Mesenchymal stem cell (in vitro differentiated cells and primary cell): ENCODE results near the gene RGS9.

Experiments
- DNase-seq: peaks from one replicate; pipeline ENCODE4 v3.0.0-alpha.2; 2013
- H2AFZ ChIP-seq: one replicate; pipeline ENCODE4 v1.6.1; 2013; ENCODE audit warnings: low read depth, mild to moderate bottlenecking, control low read depth, inconsistent platforms, low read length, moderate library complexity
- H2AK5ac ChIP-seq: 2 replicates; pipeline ENCODE4 v1.6.1; 2013; ENCODE audit warnings: low read length, moderate library complexity, mild to moderate bottlenecking, inconsistent platforms; ENCODE audit not compliant: severe bottlenecking
- H2BK120ac ChIP-seq: one replicate; pipeline ENCODE4 v1.6.1; 2013; ENCODE audit warnings: low read depth, mild to moderate bottlenecking, inconsistent platforms, low read length, moderate library complexity
- H2BK12ac ChIP-seq, 2 experiments: one replicate each; pipeline ENCODE4 v1.6.1; 2013; ENCODE audit warnings: inconsistent platforms in 2 of 2, low read length in 2 of 2, mild to moderate bottlenecking in 2 of 2, moderate library complexity in 2 of 2, control low read depth in 1 of 2
- H2BK15ac ChIP-seq: one replicate; pipeline ENCODE4 v1.6.1; 2013; ENCODE audit warnings: mild to moderate bottlenecking, low read depth, inconsistent platforms; ENCODE audit not compliant: poor library complexity, severe bottlenecking
- H2BK5ac ChIP-seq: 2 replicates; pipeline ENCODE4 v1.6.1; 2013; ENCODE audit warnings: low read depth, mild to moderate bottlenecking, low read length, control low read depth, inconsistent platforms; ENCODE audit not compliant: poor library complexity, severe bottlenecking
- H3K14ac ChIP-seq, 2 experiments: one replicate each; pipeline ENCODE4 v1.6.1; 2013; ENCODE audit warnings: inconsistent platforms in 2 of 2, low read length in 2 of 2, control low read depth in 1 of 2, mild to moderate bottlenecking in 1 of 2, moderate library complexity in 1 of 2
- H3K18ac ChIP-seq, 2 experiments: one replicate each; pipeline ENCODE4 v1.6.1; 2013; ENCODE audit warnings: inconsistent platforms in 2 of 2, low read length in 2 of 2, control low read depth in 1 of 2, low read depth in 1 of 2, mild to moderate bottlenecking in 1 of 2
- H3K23ac ChIP-seq, 2 experiments: one replicate each; pipeline ENCODE4 v1.6.1; 2013; ENCODE audit warnings: inconsistent platforms in 2 of 2, low read length in 2 of 2, mild to moderate bottlenecking in 2 of 2, moderate library complexity in 2 of 2, control low read depth in 1 of 2
- H3K27ac ChIP-seq: 2 replicates; pipeline ENCODE4 v1.5.1; 2013; ENCODE audit warnings: mild to moderate bottlenecking, moderate library complexity, low read length, control low read depth, inconsistent platforms; ENCODE audit not compliant: poor library complexity, severe bottlenecking
- H3K27me3 ChIP-seq, 2 experiments: 2 replicates each; pipeline versions ENCODE4 v1.6.1 to v1.7.0; 2013; ENCODE audit warnings: low read length in 2 of 2, mild to moderate bottlenecking in 2 of 2, moderate library complexity in 2 of 2, control low read depth in 1 of 2, inconsistent platforms in 1 of 2; ENCODE audit not compliant: control insufficient read depth in 1 of 2, insufficient read depth in 1 of 2
- H3K36me3 ChIP-seq, 2 experiments: 2 replicates each; pipeline versions ENCODE4 v1.6.1 to v1.7.0; 2013; ENCODE audit warnings: low read length in 2 of 2, control low read depth in 1 of 2, inconsistent platforms in 1 of 2, low read depth in 1 of 2, mild to moderate bottlenecking in 1 of 2; ENCODE audit not compliant: insufficient read depth in 2 of 2, control insufficient read depth in 1 of 2
- H3K4ac ChIP-seq, 2 experiments: one replicate each; pipeline ENCODE4 v1.6.1; 2013; ENCODE audit warnings: inconsistent platforms in 2 of 2, low read length in 2 of 2, mild to moderate bottlenecking in 2 of 2, moderate library complexity in 2 of 2, control low read depth in 1 of 2, low read depth in 1 of 2
- H3K4me1 ChIP-seq: 2 replicates; pipeline ENCODE4 v1.6.1; 2013; ENCODE audit warnings: low read depth, low read length, control low read depth; ENCODE audit not compliant: control insufficient read depth, insufficient read depth
- H3K4me2 ChIP-seq: 2 replicates; pipeline ENCODE4 v1.6.1; 2013; ENCODE audit warnings: low read length, mild to moderate bottlenecking, inconsistent platforms; ENCODE audit not compliant: poor library complexity, severe bottlenecking
- H3K4me3 ChIP-seq, 2 experiments: 2 replicates each; pipeline versions ENCODE4 v1.5.1 to v1.7.0; 2013; ENCODE audit warnings: low read length in 2 of 2, mild to moderate bottlenecking in 2 of 2, control low read depth in 1 of 2, low read depth in 1 of 2; ENCODE audit not compliant: insufficient read depth in 1 of 2
- H3K79me1 ChIP-seq: replicated peaks from 2 replicates; pipeline ENCODE4 v1.6.1; 2013; ENCODE audit warnings: mild to moderate bottlenecking, control low read depth, low read length, inconsistent platforms; ENCODE audit not compliant: poor library complexity, severe bottlenecking
- H3K9ac ChIP-seq: 2 replicates; pipeline ENCODE4 v1.7.0; 2013; ENCODE audit warnings: mild to moderate bottlenecking, low read length, moderate library complexity
- H3K9me3 ChIP-seq: 2 replicates; pipeline ENCODE4 v1.7.0; 2013; ENCODE audit warnings: mild to moderate bottlenecking, low read length; ENCODE audit not compliant: control insufficient read depth
- H4K8ac ChIP-seq: one replicate; pipeline ENCODE4 v1.6.1; 2013; ENCODE audit warnings: inconsistent platforms, mild to moderate bottlenecking, low read length, moderate library complexity
- H4K91ac ChIP-seq: one replicate; pipeline ENCODE4 v1.6.1; 2013; ENCODE audit warnings: mild to moderate bottlenecking, low read length, inconsistent platforms
- WGBS: methylation state at CpG from one replicate; pipeline ENCODE4 v1.1.7; 2013; ENCODE audit warnings: mixed read lengths; 5-methylcytosine and 5-hydroxymethylcytosine counted together

The RGS9 gene

DNA sequence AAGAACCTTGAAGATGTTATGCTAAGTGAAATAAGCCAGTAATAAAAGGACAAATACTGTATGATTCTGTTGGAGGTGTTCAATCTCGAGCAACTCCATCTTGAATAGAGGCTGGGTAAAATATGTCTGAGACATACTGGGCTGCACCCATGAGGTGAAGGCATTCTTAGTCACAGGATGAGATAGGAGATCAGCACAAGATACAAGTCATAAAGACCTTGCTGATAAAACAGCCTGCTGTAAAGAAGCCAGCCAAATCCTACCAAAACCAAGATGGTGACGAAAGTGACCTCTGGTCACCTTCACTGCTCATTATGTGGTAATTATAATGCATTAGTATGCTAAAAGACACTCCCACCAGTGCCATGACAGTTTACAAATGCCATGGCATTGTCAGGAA lies 98.1 kb downstream of the RGS9 start:
- 80% methylated on average over 1 of the region's 2 CpGs for WGBS
- Histone ChIP-seq H2BK5ac (no peak overlapping the region), H3K79me1 (no peaks in the 10 kb centered on the region)

DNA sequence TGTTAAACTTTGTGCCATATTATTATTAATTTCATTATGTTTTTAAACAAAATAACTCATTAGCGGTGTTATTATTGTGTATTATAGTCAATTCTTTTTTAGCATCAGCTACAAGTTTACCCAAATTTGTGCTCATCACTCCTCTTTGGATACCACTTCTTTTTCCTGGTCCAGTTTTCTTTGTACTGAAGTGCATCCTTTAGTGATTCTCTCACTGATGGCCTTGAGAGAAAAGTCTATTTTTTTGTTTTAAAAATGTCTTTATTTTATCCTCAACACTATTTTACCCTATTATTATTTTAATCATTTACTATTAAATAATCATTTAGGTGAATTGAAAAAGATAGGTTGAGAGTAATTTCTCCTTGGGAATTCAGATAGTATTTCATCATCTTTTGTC lies 99.2 kb downstream of the RGS9 start:
- Histone ChIP-seq H4K8ac (no peak overlapping the region), H2BK5ac (no peak overlapping the region), H2BK12ac (no peak overlapping the region), H2AFZ (no peak overlapping the region), H3K9ac (no peak overlapping the region), H4K91ac (no peak overlapping the region), H2BK120ac (no peak overlapping the region), H3K9me3 (peaks cover 11% of the 10 kb centered on the region), H3K4ac (no peak overlapping the region), H3K4me1 (no peaks in the 10 kb centered on the region), H2BK15ac (no peak overlapping the region), H3K27me3 (no peaks in the 10 kb centered on the region), H3K36me3 (peaks cover 0 to 2% of the 10 kb centered on the region in 2 experiments), H3K4me2 (no peak overlapping the region), H3K23ac (no peak overlapping the region), H3K4me3 (no peak overlapping the region), H3K14ac (no peak overlapping the region), H2AK5ac (no peak overlapping the region), H3K79me1 (no peaks in the 10 kb centered on the region), H3K27ac (no peak overlapping the region), H3K18ac (no peak overlapping the region)
- no CpG with 5 or more reads among the region's 1 CpG for WGBS
- DNase-seq: no peak

More for the DNA sequence above, 98.1 kb downstream of the RGS9 start:
- H3K4me2 ChIP-seq: no peak overlapping the region
- H3K4ac ChIP-seq: no peak overlapping the region
- no peak overlapping the region for H4K91ac ChIP-seq
- H3K4me3 ChIP-seq: no peak overlapping the region
- DNase-seq: no peak
- H3K23ac ChIP-seq: no peak overlapping the region
- no peak overlapping the region for H2BK12ac ChIP-seq
- no peaks in the 10 kb centered on the region for H3K4me1 ChIP-seq
- no peak overlapping the region for H3K27ac ChIP-seq
- H3K18ac ChIP-seq: no peak overlapping the region
- H2BK120ac ChIP-seq: no peak overlapping the region
- no peaks in the 10 kb centered on the region for H3K27me3 ChIP-seq
- H3K14ac ChIP-seq: no peak overlapping the region
- H2AFZ ChIP-seq: no peak overlapping the region
- H3K9me3 ChIP-seq: peaks cover 11% of the 10 kb centered on the region
- H4K8ac ChIP-seq: no peak overlapping the region
- H3K9ac ChIP-seq: no peak overlapping the region
- H2AK5ac ChIP-seq: no peak overlapping the region
- H3K36me3 ChIP-seq: peaks cover 0 to 2% of the 10 kb centered on the region in 2 experiments
- no peak overlapping the region for H2BK15ac ChIP-seq

DNA sequence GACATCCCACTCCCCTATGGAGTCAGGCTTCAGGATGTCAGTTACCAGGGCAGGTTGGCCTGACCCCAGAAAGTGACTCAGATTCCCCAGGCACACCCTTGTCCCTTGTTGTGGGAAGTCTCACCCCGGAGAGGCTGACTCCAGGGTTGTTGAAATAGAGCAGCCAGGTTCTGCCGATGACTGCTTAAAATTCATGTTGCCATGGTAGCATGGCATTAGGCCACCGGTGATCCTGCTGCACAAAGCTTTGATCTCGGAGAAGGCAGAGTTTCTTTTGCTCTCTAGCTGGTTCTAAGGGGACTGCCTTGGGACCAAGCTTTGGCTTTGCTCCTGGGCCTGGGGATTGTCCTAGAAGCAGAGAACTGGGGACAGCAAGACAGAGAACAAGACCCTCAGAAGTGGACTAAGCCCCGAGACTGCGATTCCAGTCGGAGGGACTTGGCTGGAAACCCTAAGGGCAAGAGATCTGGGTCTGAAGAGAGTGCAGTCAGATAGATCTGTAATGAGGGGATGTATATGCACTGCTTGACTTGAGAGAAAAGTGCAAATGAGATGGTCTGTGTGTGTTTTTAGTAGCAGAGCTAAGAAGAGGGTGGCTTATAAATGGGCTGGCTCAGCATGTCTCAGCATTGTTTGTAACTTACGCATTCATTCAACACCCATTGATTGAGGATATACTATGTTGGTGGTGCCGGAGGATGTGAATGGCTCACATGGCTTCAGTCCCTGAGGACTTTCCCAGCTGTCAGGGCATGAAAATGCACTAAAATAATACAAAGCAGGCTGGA lies 106.9 kb downstream of the RGS9 start:
- no peaks in the 10 kb centered on the region for H3K4me1 ChIP-seq
- H3K36me3 ChIP-seq: no peaks in the 10 kb centered on the region
- H3K4me2 ChIP-seq: no peak overlapping the region
- H3K14ac ChIP-seq: no peak overlapping the region
- H2AFZ ChIP-seq: no peak overlapping the region
- no peak overlapping the region for H2BK120ac ChIP-seq
- no peak overlapping the region for H3K23ac ChIP-seq
- peak overlapping the region; percentile 64 for H3K9ac ChIP-seq
- no peak for DNase-seq
- H2BK5ac ChIP-seq: no peak overlapping the region
- peaks cover 11 to 16% of the 10 kb centered on the region in 2 experiments for H3K27me3 ChIP-seq
- no peak overlapping the region for H2BK12ac ChIP-seq
- no peak overlapping the region for H3K27ac ChIP-seq
- WGBS: 68% methylated on average over 9 of the region's 9 CpGs
- no peak overlapping the region for H3K4me3 ChIP-seq
- no peaks in the 10 kb centered on the region for H3K79me1 ChIP-seq
- no peak overlapping the region for H3K4ac ChIP-seq
- H2BK15ac ChIP-seq: no peak overlapping the region
- no peak overlapping the region for H4K8ac ChIP-seq
- H4K91ac ChIP-seq: no peak overlapping the region
- H2AK5ac ChIP-seq: no peak overlapping the region
- H3K18ac ChIP-seq: no peak overlapping the region
- H3K9me3 ChIP-seq: no peaks in the 10 kb centered on the region

DNA sequence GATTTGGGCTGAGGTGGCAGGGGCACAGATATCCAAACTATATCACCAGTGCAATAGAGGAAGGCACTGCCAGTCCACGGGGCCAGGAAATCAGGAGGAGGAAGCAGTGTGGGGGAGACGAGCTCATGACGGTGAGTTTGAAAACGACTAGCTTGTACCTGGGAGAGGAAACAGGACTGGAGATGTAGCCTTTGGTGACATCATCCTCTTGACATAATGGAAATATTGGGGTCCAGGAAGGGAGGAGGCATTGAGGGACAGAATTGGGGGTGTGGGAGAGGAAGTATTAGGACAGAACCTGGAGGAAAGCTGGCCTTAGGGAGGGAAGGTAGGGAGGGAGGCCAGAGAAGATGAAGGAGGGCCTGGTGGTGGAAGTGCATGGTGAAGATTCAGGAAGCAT lies 109.1 kb downstream of the RGS9 start:
- WGBS: 84% methylated on average over 4 of the region's 4 CpGs
- Histone ChIP-seq H2BK120ac (no peak overlapping the region), H3K18ac (no peak overlapping the region), H3K9me3 (no peaks in the 10 kb centered on the region), H4K8ac (no peak overlapping the region), H3K23ac (no peak overlapping the region), H3K4ac (no peak overlapping the region), H3K4me1 (no peaks in the 10 kb centered on the region), H3K9ac (no peak overlapping the region), H3K14ac (no peak overlapping the region), H3K79me1 (no peaks in the 10 kb centered on the region), H3K4me3 (no peak overlapping the region), H3K27ac (no peak overlapping the region), H2AK5ac (no peak overlapping the region), H3K4me2 (no peak overlapping the region), H3K36me3 (no peaks in the 10 kb centered on the region), H4K91ac (no peak overlapping the region), H2BK15ac (no peak overlapping the region), H3K27me3 (peaks cover 25 to 31% of the 10 kb centered on the region in 2 experiments), H2AFZ (no peak overlapping the region), H2BK5ac (no peak overlapping the region), H2BK12ac (no peak overlapping the region)
- DNase-seq: no peak
